Vagina (tissue), 2 donors: ENCODE data around the gene UBR2. TPM values are rescaled to one million over a fixed set of nuclear protein-coding genes. Genes with fewer than 3 reads are reported as not detected.

ENCODE experiments used
- DNase-seq, 2 donors: peaks; one replicate each; pipeline ENCODE4 v3.0.0-alpha.2; 2017; ENCODE audit errors: extremely low spot score in 2 of 2
- H3K27ac ChIP-seq: fragments of 200-600 bp; sonication (generic); one replicate; pipeline ENCODE4 v1.5.1; 2019
- H3K27me3 ChIP-seq: fragments of 200-600 bp; sonication (generic); one replicate; pipeline ENCODE4 v1.5.1; 2019
- H3K36me3 ChIP-seq, 2 donors: fragments of 200-600 bp; sonication (generic); one replicate each; pipeline ENCODE4 v1.5.1; 2017 to 2019
- H3K4me1 ChIP-seq: fragments of 200-600 bp; sonication (generic); one replicate; pipeline ENCODE4 v1.5.1; 2019
- H3K4me3 ChIP-seq, 2 donors: fragments of 200-600 bp; sonication (generic); 1 replicate in 1 of 2; 2 replicates in 1 of 2; pipeline ENCODE4 v1.5.1; 2016 to 2019
- H3K9me3 ChIP-seq: fragments of 200-600 bp; sonication (generic); one replicate; pipeline ENCODE4 v1.5.1; 2019
- CTCF ChIP-seq, 3 experiments: fragments of 450-650 bp in 2 of 3; fragments of 200-600 bp in 1 of 3; sonication (generic) in 1 of 3; IDR thresholded peaks; one replicate each; pipeline ENCODE4 v1.5.1; 2017 to 2019; ENCODE audit warnings: antibody characterized with exemption in 3 of 3, mild to moderate bottlenecking in 2 of 3, moderate library complexity in 2 of 3
- POLR2A ChIP-seq, 2 donors: fragments of 450-650 bp; IDR thresholded peaks; one replicate each; pipeline ENCODE4 v1.6.1; 2017; ENCODE audit warnings: antibody characterized with exemption in 2 of 2, mild to moderate bottlenecking in 2 of 2, moderate library complexity in 2 of 2
- POLR2AphosphoS5 ChIP-seq, 2 donors: sonication (generic); formaldehyde crosslinking; IDR thresholded peaks; one replicate each; pipeline ENCODE4 v1.9.0; 2017; ENCODE audit warnings: antibody characterized with exemption in 2 of 2, mild to moderate bottlenecking in 2 of 2, low read depth in 1 of 2; ENCODE audit not compliant: insufficient read depth in 1 of 2
- intact Hi-C: fragments of 100-400 bp; cut with DNase I; formaldehyde crosslinking; loops from one replicate; pipeline ENCODE4 v1.15.1; 2023
- total RNA-seq: library from RNA; depleted of rRNA; stranded (reverse); fragments of >200 nt; gene quantifications from one replicate; pipeline ENCODE4 v1.2.3, GENCODE V29; 2016

The UBR2 gene
- 23.6 TPM for total RNA-seq

GRCh38 chr6:42563697-42564505 lies at the start of gene UBR2:
TSS of gene UBR2 (plus strand) at chr6:42564029. CDS start at chr6:42564320, 291 bp downstream.
- DNase-seq: peak; percentile 98 to 99
- no peaks in the 10 kb centered on the region for H3K27me3 ChIP-seq
- H3K4me1 ChIP-seq: peaks cover 31% of the 10 kb centered on the region
- peak within 1 kb of the TSS; percentile 93 for H3K27ac ChIP-seq
- no peaks in the 10 kb centered on the region for H3K9me3 ChIP-seq
- H3K36me3 ChIP-seq: no peaks in the 10 kb centered on the region
- TF ChIP-seq POLR2A (IDR thresholded peaks at IDR 0.05) (peak in 1 of 2 donors; percentile 79), CTCF (IDR thresholded peaks at IDR 0.05) (peak in 2 of 3 experiments; percentile 28 to 37), POLR2AphosphoS5 (IDR thresholded peaks at IDR 0.05; ENCODE audit: insufficient read depth in 1 of 2, low read depth in 1 of 2) (peak; percentile 98 to 100)
- intact Hi-C loops: no loop called here
- H3K4me3 ChIP-seq: peak within 1 kb of the TSS; percentile 71 to 77

GRCh38 chr6:42514745-42515144 lies 49.1 kb upstream of the UBR2 start:
- H3K36me3 ChIP-seq: no peaks in the 10 kb centered on the region
- no peak overlapping the region for H3K4me3 ChIP-seq
- no peaks in the 10 kb centered on the region for H3K9me3 ChIP-seq
- intact Hi-C loops: no loop called here
- H3K27me3 ChIP-seq: no peaks in the 10 kb centered on the region
- no peaks in the 10 kb centered on the region for H3K4me1 ChIP-seq
- no peak for DNase-seq
- no peak for TF ChIP-seq CTCF (IDR thresholded peaks at IDR 0.05)
- no peak overlapping the region for H3K27ac ChIP-seq

GRCh38 chr6:42519779-42520178 lies 44.0 kb upstream of the UBR2 start:
- no peak for DNase-seq
- Histone ChIP-seq H3K9me3 (no peaks in the 10 kb centered on the region), H3K4me3 (no peak overlapping the region), H3K27ac (no peak overlapping the region), H3K36me3 (no peaks in the 10 kb centered on the region), H3K4me1 (no peaks in the 10 kb centered on the region), H3K27me3 (no peaks in the 10 kb centered on the region)
- intact Hi-C loops: no loop called here
- TF ChIP-seq POLR2A (IDR thresholded peaks at IDR 0.05): no peak
- TF ChIP-seq POLR2AphosphoS5 (IDR thresholded peaks at IDR 0.05; ENCODE audit: insufficient read depth in 1 of 2, low read depth in 1 of 2): no peak
- TF ChIP-seq CTCF (IDR thresholded peaks at IDR 0.05): no peak

- intact Hi-C loops: no loop called here
- TF ChIP-seq CTCF (IDR thresholded peaks at IDR 0.05): no peak
- TF ChIP-seq POLR2A (IDR thresholded peaks at IDR 0.05): no peak
- no peak for TF ChIP-seq POLR2AphosphoS5 (IDR thresholded peaks at IDR 0.05; ENCODE audit: insufficient read depth in 1 of 2, low read depth in 1 of 2)
- no peaks in the 10 kb centered on the region for H3K27me3 ChIP-seq
- no peak for DNase-seq
- H3K4me3 ChIP-seq: no peak overlapping the region
- H3K9me3 ChIP-seq: no peaks in the 10 kb centered on the region
- no peak overlapping the region for H3K27ac ChIP-seq
- H3K36me3 ChIP-seq: no peaks in the 10 kb centered on the region
- no peaks in the 10 kb centered on the region for H3K4me1 ChIP-seq
Observed at GRCh38 chr6:42520786-42521607, 42.8 kb upstream of the UBR2 start.
